K562 (cell line): ENCODE measurements around the gene STX18. TPM values are rescaled to one million over a fixed set of nuclear protein-coding genes. Genes with fewer than 3 reads are reported as not detected.

Experiments
- ATAC-seq: fragments of 200-7000 bp; cut with Tn5 transposase; 3 replicates; pipeline ENCODE4 v1.9.1; 2020; ENCODE audit warnings: moderate library complexity
- BruUV-seq: library from RNA; stranded (reverse); fragments of 400-500 nt; replicated peaks from 2 replicates; lab custom pipeline; 2021; lab: Mats Ljungman, UMichigan
- CTCF ChIA-PET: fragments of 300-600 bp; formaldehyde crosslinking; extraction: SDS; loops from one replicate; lab custom pipeline; 2021; ENCODE audit warnings: low intra/inter-chr PET ratio; lab: Yijun Ruan, JAX
- POLR2A ChIA-PET: fragments of 300-600, 350-650 bp; sonication (Branson Sonifier 250); formaldehyde crosslinking; extraction: SDS; loops from one replicate; lab custom pipeline; 2021; ENCODE audit warnings: antibody characterized with exemption, inconsistent platforms; lab: Yijun Ruan, JAX
- DNase-seq, 4 experiments: peaks; one replicate each; pipeline versions ENCODE4 v3.0.0 to v3.0.0-alpha.2; 2011 to 2018; ENCODE audit warnings: low spot score in 3 of 4, mixed read lengths in 3 of 4; ENCODE audit errors: extremely low read depth in 1 of 4
- FAIRE-seq: peaks from 2 replicates; lab custom pipeline; 2011; peaks lifted over from hg19 to GRCh38; lab: Jason Lieb, UNC
- H2AFZ ChIP-seq: 2 replicates; pipeline ENCODE4 v1.6.0; 2011; ENCODE audit warnings: low read depth, low read length, control low read depth, inconsistent platforms
- H3K27ac ChIP-seq: fragments of 200-600 bp; 3 replicates; pipeline ENCODE4 v1.8.0; 2011; ENCODE audit warnings: low read depth, mild to moderate bottlenecking, control low read depth, inconsistent platforms, low read length, moderate library complexity, mixed read lengths; ENCODE audit errors: extremely low read depth
- H3K27me3 ChIP-seq, 2 experiments: fragments of 300-600 bp in 1 of 2; 2 replicates in 1 of 2; 3 replicates in 1 of 2; pipeline versions ENCODE4 v1.6.0 to v1.8.0; 2011; ENCODE audit warnings: inconsistent platforms in 2 of 2, low read length in 2 of 2, mild to moderate bottlenecking in 1 of 2, mixed read lengths in 1 of 2, moderate library complexity in 1 of 2; ENCODE audit not compliant: control insufficient read depth in 2 of 2, insufficient read depth in 2 of 2
- H3K36me3 ChIP-seq: fragments of 300-600 bp; 3 replicates; pipeline ENCODE4 v1.8.0; 2011; ENCODE audit warnings: mild to moderate bottlenecking, low read length, inconsistent platforms; ENCODE audit not compliant: control insufficient read depth, insufficient read depth
- H3K4me1 ChIP-seq, 2 experiments: fragments of 200-600 bp in 1 of 2; replicated peaks in 1 of 2; 2 replicates in 1 of 2; 3 replicates in 1 of 2; pipeline versions ENCODE4 v1.5.1 to v1.8.0; 2011; ENCODE audit warnings: inconsistent platforms in 2 of 2, low read length in 2 of 2, mild to moderate bottlenecking in 1 of 2, mixed read lengths in 1 of 2, moderate library complexity in 1 of 2; ENCODE audit not compliant: control insufficient read depth in 2 of 2, insufficient read depth in 2 of 2
- H3K4me2 ChIP-seq: 2 replicates; pipeline ENCODE4 v1.6.1; 2011; ENCODE audit warnings: low read length, control low read depth, inconsistent platforms, mixed read lengths; ENCODE audit not compliant: insufficient read depth
- H3K4me3 ChIP-seq: fragments of 200-600 bp; sonication (generic), shearing (Covaris generic); 2 replicates; pipeline ENCODE4 v1.5.1; 2016; ENCODE audit warnings: control low read depth, inconsistent platforms
- H3K79me2 ChIP-seq: fragments of 200-600 bp; 3 replicates; pipeline ENCODE4 v1.8.0; 2011; ENCODE audit warnings: low read length, inconsistent platforms; ENCODE audit not compliant: control insufficient read depth, insufficient read depth
- H3K9ac ChIP-seq, 2 experiments: 2 replicates each; pipeline versions ENCODE4 v1.6.0 to v1.6.1; 2011; ENCODE audit warnings: low read depth in 2 of 2, low read length in 2 of 2, control low read depth in 1 of 2, inconsistent platforms in 1 of 2, mild to moderate bottlenecking in 1 of 2, mixed read lengths in 1 of 2; ENCODE audit not compliant: insufficient read depth in 1 of 2
- H3K9me1 ChIP-seq: one replicate; pipeline ENCODE4 v1.6.0; 2011; ENCODE audit warnings: inconsistent platforms, mild to moderate bottlenecking, low read length, moderate library complexity; ENCODE audit not compliant: control insufficient read depth, insufficient read depth
- H3K9me3 ChIP-seq: replicated peaks from 2 replicates; pipeline ENCODE4 v1.5.1; 2011; ENCODE audit warnings: low read depth, low read length, inconsistent platforms; ENCODE audit not compliant: control insufficient read depth, insufficient read depth
- H4K20me1 ChIP-seq: replicated peaks from 2 replicates; pipeline ENCODE4 v1.6.1; 2011; ENCODE audit warnings: low read length, inconsistent platforms, mixed read lengths; ENCODE audit not compliant: control insufficient read depth, insufficient read depth
- CBFB ChIP-seq: sonication (generic); formaldehyde crosslinking; IDR thresholded peaks from 2 replicates; pipeline ENCODE4 v1.4.0; 2020; ENCODE audit warnings: mild to moderate bottlenecking, missing genetic modification reagents
- CTCF ChIP-seq, 3 experiments: IDR thresholded peaks in 2 of 3; conservative IDR thresholded peaks in 1 of 3; 2 replicates each; pipeline ENCODE4 v1.5.1; 2011 to 2012; ENCODE audit warnings: low read length in 3 of 3, mild to moderate bottlenecking in 3 of 3, control low read depth in 2 of 3, improper control_type of control experiment in 1 of 3, inconsistent platforms in 1 of 3, low read depth in 1 of 3, mixed read lengths in 1 of 3, moderate library complexity in 1 of 3; ENCODE audit not compliant: insufficient read depth in 2 of 3
- CTCFL ChIP-seq: IDR thresholded peaks from 2 replicates; pipeline ENCODE4 v1.6.1; 2011; ENCODE audit warnings: borderline replicate concordance, low read depth, mild to moderate bottlenecking, moderate library complexity, low read length; ENCODE audit not compliant: insufficient read depth, poor library complexity, severe bottlenecking
- ESRRA ChIP-seq: fragments of 450-650 bp; IDR thresholded peaks from 2 replicates; pipeline ENCODE4 v1.6.1; 2014; ENCODE audit warnings: low read depth, mild to moderate bottlenecking, moderate library complexity, borderline replicate concordance
- GATA2 ChIP-seq: sonication (generic); formaldehyde crosslinking; IDR thresholded peaks from 2 replicates; pipeline ENCODE4 v1.4.0; 2020; ENCODE audit warnings: mild to moderate bottlenecking, missing genetic modification reagents
- RAD21 ChIP-seq, 2 experiments: fragments of 250-450 bp in 1 of 2; fragments of 450-650 bp in 1 of 2; sonication (Bioruptor Pico) in 1 of 2; formaldehyde crosslinking in 1 of 2; IDR thresholded peaks in 1 of 2; conservative IDR thresholded peaks in 1 of 2; 2 replicates each; pipeline versions ENCODE4 v1.4.0 to v1.8.0; 2020 to 2022; ENCODE audit warnings: mild to moderate bottlenecking in 2 of 2, moderate library complexity in 1 of 2
- ZNF143 ChIP-seq: sonication (generic); formaldehyde crosslinking; IDR thresholded peaks from 2 replicates; pipeline ENCODE4 v1.9.0; 2022; ENCODE audit warnings: mild to moderate bottlenecking, missing genetic modification reagents
- ZNF655 ChIP-seq: fragments of 250-450 bp; sonication (Bioruptor Pico); IDR thresholded peaks from 2 replicates; pipeline ENCODE4 v1.5.0; 2021
- WGBS: fragments of 100-300 bp; shearing (Covaris generic); methylation state at CpG from one replicate; pipeline ENCODE4 v1.1.6; 2016; ENCODE audit warnings: low coverage, mixed read lengths; ENCODE audit not compliant: insufficient coverage; ENCODE audit errors: missing lambda C conversion rate; 5-methylcytosine and 5-hydroxymethylcytosine counted together
- in situ Hi-C: fragments of 300-500 bp; cut with MboI; formaldehyde crosslinking; loops from 4 replicates; pipeline ENCODE4 v1.15.0; 2018; ENCODE audit warnings: inconsistent platforms, mixed read lengths
- intact Hi-C: fragments of 100-400 bp; cut with micrococcal nuclease; formaldehyde crosslinking; loops from 2 replicates; pipeline ENCODE4 v1.14.2; 2022
- polyA plus RNA-seq, 8 experiments: library from polyadenylated mRNA; depleted of rRNA in 4 of 8; stranded (reverse) in 5 of 8; unstranded in 3 of 8; fragments of >200 nt; fragmentation: Nextera tagmentation in 2 of 8; fragmentation: Illumina TruSeq in 1 of 8; extraction: Ambion mirVana in 2 of 8; extraction: Trizol in 1 of 8; gene quantifications; 2 replicates each; pipeline versions ENCODE4 v1.2.1 to v1.2.3, GENCODE V29; 2011 to 2014; ENCODE audit warnings: inconsistent platforms in 1 of 8, missing spikeins in 1 of 8
- total RNA-seq, 7 experiments: library from RNA; depleted of rRNA in 6 of 7; stranded (reverse); fragments of >200 nt in 6 of 7; fragmentation: Illumina TruSeq in 2 of 7; extraction: Trizol in 2 of 7; gene quantifications; 2 replicates each; pipeline versions ENCODE4 v1.2.1 to v1.2.3, GENCODE V29; 2011 to 2021; ENCODE audit warnings: low replicate concordance in 1 of 7

Gene STX18
- total and polyA plus RNA-seq, 9 of the 15 experiments (the other 6 are each of a cell fraction or from before 2014, with no cell fraction given): 6.2 to 41.7 (median 22.7) TPM

GRCh38 chr4:4384837-4385236 is 157.0 kb downstream of the STX18 start:
- no peak overlapping the region for H3K4me2 ChIP-seq
- H3K9ac ChIP-seq: no peak overlapping the region
- H3K4me3 ChIP-seq: no peak overlapping the region
- DNase-seq (peak; percentile 34 to 66 (median 39)), FAIRE-seq (peak; percentile 65), ATAC-seq (peak; percentile 92)
- POLR2A ChIA-PET: interaction anchor here (0.5 to 0.6 kb wide), 2 partner anchors 140 to 407 kb away, joined by 3 to 5 read pairs; no protein-coding TSS in a partner anchor
- no peaks in the 10 kb centered on the region for H3K9me3 ChIP-seq
- no TSS peak for BruUV-seq
- CTCF ChIA-PET: no interaction called here
- no peaks in the 10 kb centered on the region for H3K9me1 ChIP-seq
- peaks cover 0 to 28% of the 10 kb centered on the region in 2 experiments; a peak in 3 of 5 replicates for H3K4me1 ChIP-seq
- H3K27me3 ChIP-seq: peaks cover 22 to 59% of the 10 kb centered on the region in 2 experiments
- intact Hi-C loops: no loop called here
- in situ Hi-C loops: no loop called here
- H3K27ac ChIP-seq: no peak overlapping the region
- H2AFZ ChIP-seq: no peak overlapping the region
- 0% methylated on average over 4 of the region's 5 CpGs for WGBS
- peaks cover 15% of the 10 kb centered on the region; the same call in 1 of the 2 replicates for H4K20me1 ChIP-seq
- peak; percentile 25 to 66; a peak in 3 of 4 replicates for TF ChIP-seq RAD21 (CRISPR knock-in tag; conservative IDR thresholded peaks at IDR 0.05 in 1 of 2, IDR thresholded peaks at IDR 0.05 in 1 of 2)
- TF ChIP-seq CTCFL: peak; percentile 4
- TF ChIP-seq GATA2 (CRISPR knock-in tag): peak; percentile 79
- TF ChIP-seq ESRRA: peak; percentile 60; the same call in 1 of the 2 replicates
- 0 out of 2 replicates have a peak, but pooled peaks have one; percentile 63 for TF ChIP-seq CBFB (CRISPR knock-in tag)
- no peak for TF ChIP-seq ZNF655
- TF ChIP-seq ZNF143: no peak
- peak; percentile 68 to 75 (median 70) for TF ChIP-seq CTCF (IDR thresholded peaks at IDR 0.05 in 2 of 3, conservative IDR thresholded peaks at IDR 0.05 in 1 of 3; ENCODE audit: insufficient read depth in 2 of 3, low read depth in 1 of 3, low read length in 3 of 3)
- no peaks in the 10 kb centered on the region for H3K36me3 ChIP-seq
- no peaks in the 10 kb centered on the region for H3K79me2 ChIP-seq
